GM19035 (cell line): ENCODE data around the gene NCOA7.
A peak's percentile ranks its signal among the peaks of the same experiment; 100 is the strongest.
"Not testable (repeated sequence)": the region's sequence is repeated elsewhere in the genome, so short reads cannot be mapped to it uniquely, and the experiment has no call there.

Source experiments
- ATAC-seq: cut with Tn5 transposase; IDR thresholded peaks from one replicate; pipeline ENCODE4 v1.9.1; 2021; ENCODE audit not compliant: unreplicated experiment

The NCOA7 gene

GRCh38 chr6:125913145-125913544, 122.4 kb downstream of the NCOA7 start:
- no peak for ATAC-seq

GRCh38 chr6:125913864-125914351, 123.1 kb downstream of the NCOA7 start:
- no peak for ATAC-seq

- ATAC-seq, result no peak
Observed at GRCh38 chr6:125918230-125918629, 127.5 kb downstream of the NCOA7 start.

- peak; percentile 93 for ATAC-seq
Observed at GRCh38 chr6:125918681-125919566, 128.2 kb downstream of the NCOA7 start.

- ATAC-seq, result peak; percentile 34
Observed at GRCh38 chr6:125919618-125920017, 128.9 kb downstream of the NCOA7 start.

GRCh38 chr6:125922322-125922860, 131.6 kb downstream of the NCOA7 start:
- ATAC-seq, result no peak

- no peak for ATAC-seq
Observed at GRCh38 chr6:125923366-125923877, 132.7 kb downstream of the NCOA7 start.

- no peak for ATAC-seq
Observed at GRCh38 chr6:125924169-125924568, 133.4 kb downstream of the NCOA7 start.

- no peak for ATAC-seq
Observed at GRCh38 chr6:125924697-125925358, 134.1 kb downstream of the NCOA7 start.

GRCh38 chr6:125926711-125927110, 136.0 kb downstream of the NCOA7 start:
- no peak for ATAC-seq

- no peak for ATAC-seq
Observed at GRCh38 chr6:125927761-125928160, 137.0 kb downstream of the NCOA7 start.

- no peak for ATAC-seq
Observed at GRCh38 chr6:125930765-125931418, 140.1 kb downstream of the NCOA7 start.

GRCh38 chr6:125931733-125932450, 141.1 kb downstream of the NCOA7 start:
- ATAC-seq, result peak; percentile 73

- no peak for ATAC-seq
Observed at GRCh38 chr6:125932451-125932795, 141.7 kb downstream of the NCOA7 start.

GRCh38 chr6:125935520-125935919, 144.8 kb downstream of the NCOA7 start:
- not testable (repeated sequence) for ATAC-seq

GRCh38 chr6:125939026-125939425, 148.3 kb downstream of the NCOA7 start:
- no peak for ATAC-seq

GRCh38 chr6:125939791-125940190, 149.0 kb downstream of the NCOA7 start:
- ATAC-seq, result no peak

- ATAC-seq, result no peak
Observed at GRCh38 chr6:125940247-125941041, 149.7 kb downstream of the NCOA7 start.

- ATAC-seq, result no peak
Observed at GRCh38 chr6:125942672-125943527, 152.1 kb downstream of the NCOA7 start.
